GM18951 (cell line): ENCODE data around the gene GNPTG.

Source experiments
- POLR2A ChIP-seq: IDR thresholded peaks from 4 replicates; pipeline ENCODE4 v1.6.1; 2011; ENCODE audit warnings: mild to moderate bottlenecking; ENCODE audit not compliant: insufficient read length, insufficient read depth; ENCODE audit errors: extremely low read depth
- in situ Hi-C: fragments of 300-500 bp; cut with MboI; formaldehyde crosslinking; loops from one replicate; pipeline ENCODE4 v1.12.0; 2022; ENCODE audit warnings: low sequenced_read_pairs, mixed read lengths, inconsistent platforms; ENCODE audit not compliant: unreplicated experiment

The GNPTG gene

GRCh38 chr16:1398351-1398750, 46.6 kb downstream of the GNPTG start:
- no peak for TF ChIP-seq POLR2A
- in situ Hi-C loops, result no loop called here

GRCh38 chr16:1398826-1399581, 47.3 kb downstream of the GNPTG start:
- in situ Hi-C loops, result no loop called here
- no peak for TF ChIP-seq POLR2A

DNA sequence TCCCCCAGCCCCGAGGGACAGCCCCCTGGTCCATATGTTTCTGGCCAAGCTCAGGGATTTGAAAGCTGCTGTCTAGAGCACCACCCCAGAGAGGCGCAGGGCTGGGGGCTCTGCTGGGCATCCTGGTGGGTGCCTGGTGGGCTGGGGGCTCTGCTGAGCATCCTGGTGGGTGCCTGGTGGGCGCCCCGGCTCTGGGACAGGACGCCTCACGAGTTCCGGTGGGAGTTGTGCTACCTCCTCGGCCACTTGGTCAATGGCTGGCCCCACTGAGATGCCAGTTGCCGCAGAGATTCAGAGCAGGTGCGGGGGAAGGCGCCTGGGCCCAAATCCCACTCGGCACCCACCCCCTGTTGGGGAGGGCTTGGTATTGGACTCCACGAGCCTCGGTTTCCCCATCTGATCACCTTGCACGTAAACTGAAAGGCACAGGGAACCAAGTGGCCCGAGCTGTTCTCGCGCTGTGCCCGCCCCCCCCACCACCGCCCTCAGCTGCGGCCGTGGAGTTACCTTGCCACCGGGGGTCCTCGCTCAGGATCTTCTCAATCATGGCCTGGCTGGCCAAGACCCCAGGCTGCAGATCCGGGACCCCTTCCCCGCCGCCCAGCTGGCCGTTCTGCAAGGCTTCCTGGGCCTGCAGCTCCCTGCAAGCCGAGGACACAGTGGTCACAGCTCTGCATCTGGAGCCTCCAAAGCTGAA, 49.5 kb downstream of the GNPTG start:
- in situ Hi-C loops, result no loop called here
- no peak for TF ChIP-seq POLR2A

- in situ Hi-C loops, result no loop called here
- TF ChIP-seq POLR2A, result no peak
Measured at GRCh38 chr16:1401758-1402154, 50.0 kb downstream of the GNPTG start.

GRCh38 chr16:1403036-1403435, 51.3 kb downstream of the GNPTG start:
- TF ChIP-seq POLR2A, result no peak
- in situ Hi-C loops, result no loop called here

DNA sequence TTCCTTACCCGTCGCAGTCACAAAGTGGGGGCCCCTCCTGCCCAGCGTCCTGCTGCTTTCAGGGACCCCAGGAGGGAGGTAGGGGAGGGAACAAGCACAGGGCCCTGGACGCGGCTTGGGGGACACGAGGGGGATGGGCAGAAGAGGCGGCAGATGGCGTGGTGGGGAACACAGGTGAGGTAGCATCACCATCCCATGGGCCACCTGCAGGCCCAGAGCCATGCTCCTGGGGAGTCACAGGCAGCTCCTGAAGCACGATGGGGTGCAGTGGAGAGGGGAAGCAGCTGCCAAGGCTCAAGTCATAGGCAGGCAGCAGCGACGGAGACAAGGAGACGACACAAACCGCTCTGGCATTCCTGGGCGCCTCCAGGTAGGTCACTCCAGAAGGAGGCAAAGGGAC, 52.0 kb downstream of the GNPTG start:
- in situ Hi-C loops, result no loop called here
- TF ChIP-seq POLR2A, result no peak

DNA sequence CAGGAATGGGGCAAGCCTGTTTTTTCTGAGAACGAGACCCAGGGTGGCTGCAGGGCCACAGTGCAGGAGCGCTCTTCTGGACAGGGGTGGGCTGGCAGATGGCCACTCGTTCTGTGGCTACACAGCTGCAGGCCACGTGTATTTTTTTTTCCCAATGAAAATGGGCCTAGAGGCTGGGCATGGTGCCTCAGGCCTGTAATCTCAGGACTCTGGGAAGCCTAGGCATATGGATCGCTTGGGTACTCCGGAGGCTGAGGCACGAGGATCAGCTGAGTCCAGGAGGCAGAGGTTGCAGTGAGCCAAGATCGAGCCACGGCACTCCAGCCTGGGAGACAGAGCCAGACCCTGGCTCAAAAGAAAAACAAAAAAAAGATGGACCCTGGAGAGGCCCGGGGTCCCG, 56.0 kb downstream of the GNPTG start:
- in situ Hi-C loops, result no loop called here
- TF ChIP-seq POLR2A, result no peak

DNA sequence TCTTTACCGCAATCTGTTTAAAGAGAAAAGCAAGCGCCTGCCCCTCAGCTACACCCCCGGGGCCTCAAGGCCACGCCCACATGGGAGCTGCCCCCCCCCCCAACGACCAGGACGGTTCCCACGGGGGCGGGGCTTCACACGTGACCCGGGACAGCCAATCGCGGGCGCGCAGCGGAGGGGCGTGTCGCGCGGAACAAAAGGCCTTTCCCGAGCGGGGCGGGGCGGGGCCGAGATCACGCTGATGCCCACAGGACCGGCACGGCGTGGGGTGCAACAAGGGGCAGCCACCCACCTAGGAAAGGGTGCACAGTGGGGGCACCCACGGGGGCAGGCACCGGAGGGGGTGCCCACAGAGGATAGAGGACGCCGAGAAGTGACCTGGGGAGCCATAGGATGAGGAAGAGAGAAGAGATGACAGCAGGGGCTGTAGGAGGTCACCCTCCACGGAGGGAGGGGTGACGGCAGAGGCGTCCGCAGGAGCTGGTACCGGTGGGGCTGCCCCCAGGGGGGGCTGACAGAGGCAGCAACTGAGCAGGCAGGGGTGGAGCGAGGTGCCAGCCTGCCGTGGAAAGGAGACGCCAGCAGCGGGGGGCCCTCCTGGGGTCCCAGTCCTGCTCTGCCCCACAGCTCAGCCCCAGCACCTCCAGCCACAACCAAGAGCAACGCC, 56.6 kb downstream of the GNPTG start:
- peak; percentile 45 for TF ChIP-seq POLR2A
- in situ Hi-C loops, result no loop called here

GRCh38 chr16:1412847-1413246, 61.1 kb downstream of the GNPTG start:
- TF ChIP-seq POLR2A, result no peak
- in situ Hi-C loops, result no loop called here
